GM12873 (cell line): ENCODE results near the gene WNT2.

ENCODE experiments used
- CTCF ChIP-seq: IDR thresholded peaks from 2 replicates; pipeline ENCODE4 v1.5.1; 2012; ENCODE audit warnings: low read depth, mild to moderate bottlenecking, moderate library complexity, low read length, control low read depth; ENCODE audit not compliant: insufficient read depth; ENCODE audit errors: missing control alignments

Gene WNT2

DNA sequence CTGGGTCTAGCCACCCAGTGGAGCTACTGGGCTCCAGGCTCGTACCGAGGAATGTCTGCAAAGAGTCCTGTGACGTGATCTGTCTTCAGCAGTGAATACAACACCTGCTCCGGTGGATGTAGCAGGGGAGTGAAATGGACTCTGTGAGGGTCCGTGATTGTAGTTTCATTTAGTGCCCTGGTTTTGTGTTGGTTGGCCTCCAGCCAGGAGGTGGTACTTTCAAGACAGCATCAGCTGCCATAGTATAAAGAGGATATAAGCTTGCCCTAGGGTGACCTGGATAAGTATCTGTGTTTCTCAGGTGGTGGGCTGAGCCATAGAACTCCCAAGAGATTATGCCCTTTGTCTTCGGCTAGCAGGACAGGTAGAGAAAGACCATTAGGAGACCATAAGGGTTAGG, 24.6 kb upstream of the WNT2 start:
- no peak for TF ChIP-seq CTCF

GRCh38 chr7:117346161-117346560, 23.3 kb upstream of the WNT2 start:
- no peak for TF ChIP-seq CTCF

- TF ChIP-seq CTCF: no peak
Observed at GRCh38 chr7:117338020-117338419, 15.2 kb upstream of the WNT2 start.

GRCh38 chr7:117333168-117333567, 10.3 kb upstream of the WNT2 start:
- no peak for TF ChIP-seq CTCF

DNA sequence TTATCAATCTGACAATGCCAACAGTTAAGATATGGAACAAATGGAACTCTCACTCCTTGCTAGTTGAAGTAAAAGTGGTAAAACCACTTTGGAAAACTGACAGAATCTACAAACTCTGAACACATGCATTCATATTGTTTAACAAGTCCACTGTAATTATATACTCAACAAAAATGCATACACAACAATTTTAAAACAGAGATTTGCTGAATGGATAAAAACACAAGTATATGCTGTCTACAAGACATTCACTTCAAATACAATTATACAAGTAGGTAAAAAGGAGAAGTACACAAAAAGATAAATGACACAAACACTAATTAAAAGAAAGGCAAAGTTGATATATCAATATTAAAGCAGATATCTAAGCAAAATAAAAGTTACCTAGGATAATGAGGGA, 9.2 kb upstream of the WNT2 start:
- no peak for TF ChIP-seq CTCF

DNA sequence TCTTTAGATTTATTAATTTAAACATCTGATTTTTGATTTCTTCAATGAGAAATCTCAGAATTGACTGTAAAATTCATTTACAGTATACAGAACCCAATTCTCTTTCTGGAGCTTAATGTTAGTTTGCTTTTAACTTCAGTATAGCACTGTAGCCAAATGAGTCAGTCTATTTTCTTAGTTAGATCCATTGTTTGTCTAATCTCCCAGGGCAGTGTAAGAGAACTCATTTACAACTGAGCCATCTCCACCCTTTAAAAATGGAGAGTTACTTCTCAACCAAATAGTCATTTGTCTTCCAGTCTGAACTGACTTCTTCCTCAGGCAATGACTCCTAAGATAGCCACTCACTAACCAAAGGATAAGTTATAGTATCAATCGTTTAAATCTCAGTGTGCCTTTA, 3.0 kb upstream of the WNT2 start:
- TF ChIP-seq CTCF: no peak

- TF ChIP-seq CTCF: no peak
Observed at GRCh38 chr7:117324960-117325359, 2.1 kb upstream of the WNT2 start.
